Measurements from ENCODE around the gene TMEM87B.

DNA sequence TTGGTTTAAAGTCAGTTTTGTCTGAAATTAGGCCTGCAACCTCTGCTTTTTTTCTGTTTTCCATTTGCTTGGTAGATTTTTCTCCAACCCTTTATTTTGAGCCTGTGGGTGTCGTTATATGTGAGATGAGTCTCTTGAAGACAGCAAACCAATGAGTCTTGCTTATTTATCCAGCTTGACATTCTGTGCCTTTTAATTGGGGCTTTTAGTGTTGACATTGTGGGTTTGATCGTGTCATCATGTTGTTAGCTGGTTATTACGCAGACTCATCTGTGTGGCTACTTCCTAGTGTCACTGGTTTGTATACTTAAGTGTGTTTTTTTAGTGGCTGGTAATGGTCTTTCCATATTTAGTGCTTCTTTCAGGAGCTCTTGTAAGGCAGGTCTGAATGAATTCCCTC lies 18.8 kb downstream of the TMEM87B start:
- no peak for TF ChIP-seq CTCF (IDR thresholded peaks at IDR 0.05)
- no peak for TF ChIP-seq POLR2AphosphoS5 (IDR thresholded peaks at IDR 0.05)

All from upper lobe of left lung (tissue), 4 donors.